ENCODE results near the gene NCK2. TPM values are rescaled to one million over a fixed set of nuclear protein-coding genes. Genes with fewer than 3 reads are reported as not detected.

NCK2 gene
- total and polyA plus RNA-seq, 2 of the 4 experiments (the other 2 are of a cell fraction), result 15.8 to 22.2 TPM

DNA sequence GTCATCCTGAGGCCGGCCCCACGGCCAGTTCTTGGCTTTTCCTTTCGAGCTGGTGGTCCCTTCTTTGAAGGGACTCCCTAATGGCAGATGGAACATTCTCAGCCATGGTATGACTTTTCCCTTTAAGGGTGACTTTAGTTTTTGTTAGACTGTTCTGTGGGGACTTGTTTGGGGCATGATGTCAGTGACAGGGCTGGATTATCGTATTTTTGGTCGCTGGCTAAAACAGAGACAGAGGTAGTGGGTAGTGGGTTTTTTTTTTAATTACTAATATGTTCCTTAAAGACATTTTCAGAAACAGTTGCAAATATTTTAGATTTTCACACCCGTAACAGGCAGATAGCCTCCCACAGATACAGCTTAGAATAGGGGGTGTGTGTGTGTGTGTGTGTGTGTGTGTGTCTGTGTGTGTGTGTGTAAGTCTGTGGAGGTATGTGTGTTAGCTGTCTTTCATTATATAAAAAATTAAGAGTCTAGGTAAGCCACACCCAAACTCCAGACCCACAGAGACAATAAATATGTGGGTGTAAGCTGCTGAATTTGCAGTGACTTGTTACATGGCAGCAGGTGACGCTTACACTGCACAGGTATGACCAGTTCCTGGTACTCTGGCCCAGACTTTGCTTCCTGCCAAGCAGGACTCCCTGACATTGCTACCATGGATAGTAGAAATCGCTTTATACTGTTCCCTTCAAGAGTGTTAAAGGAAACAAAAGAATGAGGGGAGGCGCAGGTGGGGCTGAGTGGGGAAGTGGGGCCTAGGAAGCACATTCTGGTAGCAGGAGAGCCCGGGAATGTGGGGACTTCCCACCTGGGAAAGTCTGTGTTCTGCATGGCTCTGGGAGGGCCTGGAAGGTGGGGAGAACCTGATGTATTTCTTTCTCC lies 20.9 kb downstream of the NCK2 start (continued):
- TF ChIP-seq MAZ (IDR thresholded peaks at IDR 0.05; ENCODE audit: borderline replicate concordance, low read depth, low read length), result no peak

DNA sequence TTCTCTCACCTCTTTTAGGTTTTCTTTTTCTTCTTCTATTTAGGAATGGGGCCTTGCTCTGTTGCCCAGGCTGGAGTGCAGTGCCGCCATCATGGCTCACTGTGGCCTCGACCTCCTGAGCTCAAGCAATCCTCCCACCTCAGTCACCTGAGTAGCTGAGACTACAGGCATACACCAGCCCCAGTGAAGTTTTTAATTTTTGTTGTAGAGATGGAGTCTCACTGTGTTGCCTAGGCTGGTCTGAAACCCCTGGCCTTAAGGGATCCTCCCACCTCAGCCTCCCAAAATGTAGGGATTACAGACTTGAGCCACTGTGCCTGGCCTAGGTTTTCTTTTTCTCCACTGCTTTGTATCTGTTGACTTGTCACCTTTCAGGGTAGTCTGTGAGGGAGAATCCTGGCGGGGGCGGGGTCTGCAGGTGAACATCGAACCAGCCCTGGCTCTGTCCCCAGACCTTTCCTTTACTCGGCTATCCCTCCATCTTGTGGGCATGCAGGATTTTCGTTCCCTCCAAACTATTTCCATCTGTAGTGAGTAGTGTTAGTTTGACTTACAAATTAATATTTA lies 21.7 kb downstream of the NCK2 start:
- no peak overlapping the region for H2BK15ac ChIP-seq (ENCODE audit: low read depth, low read length)
- H3K27me3 ChIP-seq (ENCODE audit: control insufficient read depth, insufficient read depth, low read length), result no peaks in the 10 kb centered on the region
- no CpG with 5 or more reads among the region's 7 CpGs for WGBS, 2 experiments (ENCODE audit: extremely low coverage in 2 of 2, insufficient read length in 1 of 2)
- BruUV-seq (replicated peaks), result no TSS peak
- H3K4me1 ChIP-seq (ENCODE audit: control insufficient read depth, insufficient read depth, low read length), result peaks cover 4% of the 10 kb centered on the region
- no peak overlapping the region for H2BK20ac ChIP-seq (ENCODE audit: low read depth, low read length)
- dilution Hi-C loops (cut with HindIII; ENCODE audit: low sequenced_read_pairs, unreplicated experiment), result no loop called here
- ChIA-PET POLR2A (ENCODE audit: unreplicated experiment) (no interaction called here), CTCF (no interaction called here)
- H3K36me3 ChIP-seq (ENCODE audit: control insufficient read depth, insufficient read depth, low read length), result peaks cover 2% of the 10 kb centered on the region; the same call in 1 of the 2 replicates
- H3K14ac ChIP-seq (replicated peaks; ENCODE audit: low read depth, low read length), result no peak overlapping the region
- H2AFZ ChIP-seq (replicated peaks; ENCODE audit: low read length, poor library complexity), result no peak overlapping the region
- intact Hi-C loops (cut with micrococcal nuclease), result no loop called here
- no peak overlapping the region for H3K4me2 ChIP-seq (ENCODE audit: low read depth, low read length)
- no peak overlapping the region for H2BK5ac ChIP-seq (ENCODE audit: low read depth, low read length, poor library complexity, severe bottlenecking)
- H3K27ac ChIP-seq (ENCODE audit: insufficient read depth, low read length), result no peak overlapping the region
- no peak overlapping the region for H3K4ac ChIP-seq (ENCODE audit: low read depth, low read length)
- H2AK5ac ChIP-seq (ENCODE audit: low read depth, low read length), result no peak overlapping the region
- H3K23ac ChIP-seq (ENCODE audit: low read depth, low read length), result no peak overlapping the region
- no peak overlapping the region for H3K56ac ChIP-seq (ENCODE audit: extremely low read depth, insufficient read depth, low read length)
- peaks cover 10% of the 10 kb centered on the region; the same call in 1 of the 2 replicates for H3K9me1 ChIP-seq (ENCODE audit: insufficient read depth, low read length)
- H3K79me1 ChIP-seq (ENCODE audit: low read depth in 1 of 2, low read length in 2 of 2), result peaks cover 45 to 76% of the 10 kb centered on the region in 2 experiments
- no peak for ATAC-seq (ENCODE audit: low read depth)
- in situ Hi-C loops (cut with MboI; ENCODE audit: low sequenced_read_pairs), result no loop called here
- H2BK120ac ChIP-seq (ENCODE audit: low read depth, low read length), result no peak overlapping the region
- H3K18ac ChIP-seq (ENCODE audit: low read depth, low read length), result no peak overlapping the region
- H4K8ac ChIP-seq (ENCODE audit: low read depth in 2 of 2, low read length in 2 of 2), result no peak overlapping the region
- no peak overlapping the region for H4K5ac ChIP-seq (ENCODE audit: low read depth, low read length)
- H3K9ac ChIP-seq (ENCODE audit: low read depth, low read length), result no peak overlapping the region
- no peak overlapping the region for H2AK9ac ChIP-seq (replicated peaks; ENCODE audit: low read depth, low read length, poor library complexity)
- H3K4me3 ChIP-seq (ENCODE audit: insufficient read depth, low read depth, low read length), result no peak overlapping the region
- peaks cover 53% of the 10 kb centered on the region for H4K20me1 ChIP-seq (ENCODE audit: insufficient read depth, low read length)
- DNase-seq, result no peak
- H4K91ac ChIP-seq (ENCODE audit: insufficient read depth, low read depth, low read length), result no peak overlapping the region
- no peaks in the 10 kb centered on the region for H3K9me3 ChIP-seq (ENCODE audit: control insufficient read depth, insufficient read depth, low read length)
- TF ChIP-seq MAFK (IDR thresholded peaks at IDR 0.05; ENCODE audit: low read depth, low read length) (no peak), MAZ (IDR thresholded peaks at IDR 0.05; ENCODE audit: borderline replicate concordance, low read depth, low read length) (no peak), NFE2L2 (IDR thresholded peaks at IDR 0.05; ENCODE audit: low read depth, low read length) (no peak), CEBPB (IDR thresholded peaks at IDR 0.05; ENCODE audit: low read depth, low read length) (no peak), RAD21 (IDR thresholded peaks at IDR 0.05; ENCODE audit: low read length) (no peak), FOS (IDR thresholded peaks at IDR 0.05; ENCODE audit: low read depth, low read length) (no peak), ELK1 (IDR thresholded peaks at IDR 0.05; ENCODE audit: borderline replicate concordance, low read depth, low read length) (no peak), CTCF (conservative IDR thresholded peaks at IDR 0.05; ENCODE audit: low read depth, low read length) (no peak), CHD1 (IDR thresholded peaks at IDR 0.05; ENCODE audit: low read depth, low read length) (no peak), USF2 (IDR thresholded peaks at IDR 0.05; ENCODE audit: low read depth, low read length) (no peak), SMC3 (IDR thresholded peaks at IDR 0.05; ENCODE audit: low read depth, low read length) (no peak)

Measured in IMR-90 (cell line).